ENCODE results near the gene TMCO2.

TMCO2 gene

DNA sequence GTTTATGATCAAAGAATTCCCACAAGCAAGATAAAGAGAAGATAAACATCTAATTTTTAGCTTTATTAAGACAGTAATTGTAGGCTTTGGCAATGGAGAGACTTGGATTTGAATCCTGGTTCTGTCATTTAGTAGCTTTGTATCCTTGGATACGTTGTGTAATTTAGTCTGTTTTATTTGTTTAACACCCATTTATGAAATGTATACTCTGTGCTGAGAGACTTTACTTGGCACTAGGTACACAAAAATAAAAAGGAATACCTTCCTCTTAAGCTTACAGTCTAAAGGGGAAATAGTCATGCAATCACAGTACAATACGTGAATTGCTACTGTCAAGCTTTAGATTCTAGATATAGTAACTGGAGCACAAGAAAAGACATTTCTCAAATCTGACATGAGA lies 34.1 kb downstream of the TMCO2 start:
- Histone ChIP-seq H3K4me1 (ENCODE audit: insufficient read depth, insufficient read length) (no peaks in the 10 kb centered on the region), H3K36me3 (ENCODE audit: insufficient read depth, insufficient read length, low read length) (peaks cover 67% of the 10 kb centered on the region), H3K27me3 (ENCODE audit: insufficient read depth, insufficient read length) (no peaks in the 10 kb centered on the region), H3K9me3 (ENCODE audit: insufficient read depth, low read length) (no peaks in the 10 kb centered on the region), H3K4me3 (ENCODE audit: insufficient read length, low read depth) (no peak overlapping the region), H3K9ac (ENCODE audit: insufficient read length, low read depth) (no peak overlapping the region)
- no peak for TF ChIP-seq SUZ12 (IDR thresholded peaks at IDR 0.05; ENCODE audit: extremely low read depth, insufficient read depth, insufficient read length)
- TF ChIP-seq ZNF274 (IDR thresholded peaks at IDR 0.05; ENCODE audit: low read depth, low read length), result no peak
- no peak for TF ChIP-seq YY1 (IDR thresholded peaks at IDR 0.05; ENCODE audit: insufficient read depth, insufficient read length)
- no peak for DNase-seq (ENCODE audit: low read depth, low spot score)

DNA sequence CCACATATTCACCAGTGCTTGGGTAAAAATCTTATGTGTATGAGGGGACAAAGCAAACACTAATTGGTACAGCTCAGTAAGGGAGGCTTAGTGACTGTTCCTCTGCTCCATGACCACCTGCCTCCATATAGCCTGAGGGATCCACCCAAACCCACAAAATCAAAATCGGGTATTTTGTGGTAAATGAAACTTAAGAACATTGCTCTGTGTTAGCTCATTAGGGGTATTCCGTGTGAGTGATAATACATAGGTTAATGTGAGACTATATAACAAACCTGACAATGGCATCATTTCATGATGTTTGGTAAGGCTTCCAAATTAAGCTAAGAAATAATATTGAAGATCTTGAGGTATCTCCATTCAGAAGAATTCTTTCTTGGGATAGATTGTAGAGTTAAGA lies 43.6 kb downstream of the TMCO2 start:
- TF ChIP-seq ZNF274 (IDR thresholded peaks at IDR 0.05; ENCODE audit: low read depth, low read length) (no peak), YY1 (IDR thresholded peaks at IDR 0.05; ENCODE audit: insufficient read depth, insufficient read length) (no peak), SUZ12 (IDR thresholded peaks at IDR 0.05; ENCODE audit: extremely low read depth, insufficient read depth, insufficient read length) (no peak)
- H3K9ac ChIP-seq (ENCODE audit: insufficient read length, low read depth), result no peak overlapping the region
- no peak for DNase-seq (ENCODE audit: low read depth, low spot score)
- peaks cover 69% of the 10 kb centered on the region for H3K36me3 ChIP-seq (ENCODE audit: insufficient read depth, insufficient read length, low read length)
- no peaks in the 10 kb centered on the region for H3K4me1 ChIP-seq (ENCODE audit: insufficient read depth, insufficient read length)
- H3K4me3 ChIP-seq (ENCODE audit: insufficient read length, low read depth), result no peak overlapping the region
- H3K27me3 ChIP-seq (ENCODE audit: insufficient read depth, insufficient read length), result no peaks in the 10 kb centered on the region
- H3K9me3 ChIP-seq (ENCODE audit: insufficient read depth, low read length), result no peaks in the 10 kb centered on the region

DNA sequence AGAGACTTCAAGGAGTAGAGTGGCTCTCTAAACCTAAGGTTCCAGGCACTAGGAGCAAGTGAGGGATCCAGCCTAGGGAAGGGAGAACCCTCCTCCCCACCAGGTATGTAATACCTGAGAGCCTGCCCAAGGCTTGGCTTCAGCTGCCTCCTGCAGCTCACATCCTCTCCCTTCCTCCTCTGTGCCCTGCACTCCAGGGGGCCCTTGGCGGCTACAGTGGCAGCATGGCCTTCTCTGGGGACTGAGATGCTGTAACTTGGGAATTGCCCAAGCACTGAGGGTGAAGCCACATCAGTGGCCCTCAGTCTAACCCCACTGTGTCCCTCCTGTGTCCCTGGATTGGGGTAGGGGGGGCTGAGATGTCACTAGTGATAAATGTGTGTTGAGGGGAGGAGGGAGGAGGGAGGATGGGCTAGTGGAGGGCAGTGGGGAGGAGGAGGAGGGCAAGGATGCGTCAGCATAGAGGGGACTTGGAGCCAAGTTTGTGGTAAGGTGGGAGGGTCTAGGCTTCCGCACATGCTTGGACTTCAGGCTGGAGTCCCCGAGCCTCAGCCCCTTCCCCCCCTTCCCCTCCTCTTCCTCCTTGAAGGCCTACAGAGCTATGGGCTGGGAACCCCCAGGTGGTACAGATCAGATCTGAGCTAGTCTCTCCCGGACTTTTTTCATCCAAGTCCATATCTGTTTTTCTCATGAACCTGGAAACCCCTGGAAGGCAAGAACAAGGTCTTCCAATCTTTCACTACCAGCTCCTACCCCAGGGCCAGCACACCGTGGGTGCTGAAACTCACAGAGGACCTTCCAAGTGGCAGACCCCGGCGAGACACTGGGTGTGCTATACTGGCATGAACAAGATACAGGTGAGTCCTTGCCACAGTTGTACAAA lies 51.9 kb downstream of the TMCO2 start:
- no peaks in the 10 kb centered on the region for H3K4me1 ChIP-seq (ENCODE audit: insufficient read depth, insufficient read length)
- H3K4me3 ChIP-seq (ENCODE audit: insufficient read length, low read depth), result no peak overlapping the region
- DNase-seq (ENCODE audit: low read depth, low spot score), result no peak
- H3K36me3 ChIP-seq (ENCODE audit: insufficient read depth, insufficient read length, low read length), result peaks cover 24% of the 10 kb centered on the region
- TF ChIP-seq SUZ12 (IDR thresholded peaks at IDR 0.05; ENCODE audit: extremely low read depth, insufficient read depth, insufficient read length) (no peak), YY1 (IDR thresholded peaks at IDR 0.05; ENCODE audit: insufficient read depth, insufficient read length) (no peak), ZNF274 (IDR thresholded peaks at IDR 0.05; ENCODE audit: low read depth, low read length) (no peak)
- H3K9me3 ChIP-seq (ENCODE audit: insufficient read depth, low read length), result no peaks in the 10 kb centered on the region
- no peaks in the 10 kb centered on the region for H3K27me3 ChIP-seq (ENCODE audit: insufficient read depth, insufficient read length)
- no peak overlapping the region for H3K9ac ChIP-seq (ENCODE audit: insufficient read length, low read depth)

- H3K4me1 ChIP-seq (ENCODE audit: insufficient read depth, insufficient read length), result peaks cover under 1% of the 10 kb centered on the region
- no peaks in the 10 kb centered on the region for H3K27me3 ChIP-seq (ENCODE audit: insufficient read depth, insufficient read length)
- H3K9me3 ChIP-seq (ENCODE audit: insufficient read depth, low read length), result no peaks in the 10 kb centered on the region
- peaks cover 22% of the 10 kb centered on the region for H3K36me3 ChIP-seq (ENCODE audit: insufficient read depth, insufficient read length, low read length)
- TF ChIP-seq YY1 (IDR thresholded peaks at IDR 0.05; ENCODE audit: insufficient read depth, insufficient read length) (no peak), SUZ12 (IDR thresholded peaks at IDR 0.05; ENCODE audit: extremely low read depth, insufficient read depth, insufficient read length) (no peak)
- DNase-seq (ENCODE audit: low read depth, low spot score), result no peak
- no peak overlapping the region for H3K4me3 ChIP-seq (ENCODE audit: insufficient read length, low read depth)
- no peak overlapping the region for H3K9ac ChIP-seq (ENCODE audit: insufficient read length, low read depth)
These were observed 52.5 kb downstream of the TMCO2 start for GRCh38 chr1:40300249-40300567.

- DNase-seq (ENCODE audit: low read depth, low spot score), result no peak
- no peak for TF ChIP-seq SUZ12 (IDR thresholded peaks at IDR 0.05; ENCODE audit: extremely low read depth, insufficient read depth, insufficient read length)
- no peak for TF ChIP-seq YY1 (IDR thresholded peaks at IDR 0.05; ENCODE audit: insufficient read depth, insufficient read length)
- TF ChIP-seq ZNF274 (IDR thresholded peaks at IDR 0.05; ENCODE audit: low read depth, low read length), result no peak
- Histone ChIP-seq H3K36me3 (ENCODE audit: insufficient read depth, insufficient read length, low read length) (peaks cover 22% of the 10 kb centered on the region), H3K4me3 (ENCODE audit: insufficient read length, low read depth) (no peak overlapping the region), H3K9ac (ENCODE audit: insufficient read length, low read depth) (no peak overlapping the region), H3K27me3 (ENCODE audit: insufficient read depth, insufficient read length) (no peaks in the 10 kb centered on the region), H3K4me1 (ENCODE audit: insufficient read depth, insufficient read length) (peaks cover 2% of the 10 kb centered on the region), H3K9me3 (ENCODE audit: insufficient read depth, low read length) (no peaks in the 10 kb centered on the region)
These were observed 52.9 kb downstream of the TMCO2 start for GRCh38 chr1:40300651-40301050.

GRCh38 chr1:40301066-40301465 lies 53.3 kb downstream of the TMCO2 start:
- H3K4me1 ChIP-seq (ENCODE audit: insufficient read depth, insufficient read length), result peaks cover 5% of the 10 kb centered on the region
- no peak for DNase-seq (ENCODE audit: low read depth, low spot score)
- no peak overlapping the region for H3K9ac ChIP-seq (ENCODE audit: insufficient read length, low read depth)
- peaks cover 23% of the 10 kb centered on the region for H3K36me3 ChIP-seq (ENCODE audit: insufficient read depth, insufficient read length, low read length)
- H3K27me3 ChIP-seq (ENCODE audit: insufficient read depth, insufficient read length), result no peaks in the 10 kb centered on the region
- TF ChIP-seq SUZ12 (IDR thresholded peaks at IDR 0.05; ENCODE audit: extremely low read depth, insufficient read depth, insufficient read length) (no peak), ZNF274 (IDR thresholded peaks at IDR 0.05; ENCODE audit: low read depth, low read length) (no peak), YY1 (IDR thresholded peaks at IDR 0.05; ENCODE audit: insufficient read depth, insufficient read length) (no peak)
- H3K4me3 ChIP-seq (ENCODE audit: insufficient read length, low read depth), result no peak overlapping the region
- H3K9me3 ChIP-seq (ENCODE audit: insufficient read depth, low read length), result no peaks in the 10 kb centered on the region

Data from NT2/D1 (cell line).